BE2C (cell line): Measurements from ENCODE around the gene CBLB.
"Not testable (repeated sequence)": the region's sequence is repeated elsewhere in the genome, so short reads cannot be mapped to it uniquely, and the experiment has no call there.

ENCODE experiments used
- DNase-seq: peaks from one replicate; pipeline ENCODE4 v3.0.0-alpha.2; 2020
- H3K27me3 ChIP-seq: fragments of 250-450 bp; sonication (Bioruptor Pico); 2 replicates; pipeline ENCODE4 v1.5.1; 2020; ENCODE audit warnings: mild to moderate bottlenecking
- H3K36me3 ChIP-seq: fragments of 250-450 bp; sonication (Bioruptor Pico); 2 replicates; pipeline ENCODE4 v1.5.1; 2020; ENCODE audit warnings: mild to moderate bottlenecking
- H3K4me1 ChIP-seq: fragments of 250-450 bp; sonication (Bioruptor Pico); 2 replicates; pipeline ENCODE4 v1.5.1; 2020
- H3K4me3 ChIP-seq: 2 replicates; pipeline ENCODE4 v1.5.1; 2011; ENCODE audit warnings: low read depth, low read length
- H3K9me3 ChIP-seq: fragments of 250-450 bp; sonication (Bioruptor Pico); 2 replicates; pipeline ENCODE4 v1.5.1; 2020
- CTCF ChIP-seq: IDR thresholded peaks from 2 replicates; pipeline ENCODE4 v1.5.1; 2012; ENCODE audit warnings: mild to moderate bottlenecking, low read depth, low read length

Gene CBLB

GRCh38 chr3:105730801-105731354 is 137.9 kb downstream of the CBLB start:
- Histone ChIP-seq H3K9me3 (no peaks in the 10 kb centered on the region), H3K27me3 (no peaks in the 10 kb centered on the region), H3K4me1 (peaks cover 5% of the 10 kb centered on the region; the same call in 1 of the 2 replicates), H3K4me3 (no peak overlapping the region), H3K36me3 (peaks cover 18% of the 10 kb centered on the region)
- no peak for DNase-seq
- TF ChIP-seq CTCF, result no peak

- H3K4me1 ChIP-seq, result peaks cover 5% of the 10 kb centered on the region; the same call in 1 of the 2 replicates
- H3K9me3 ChIP-seq, result no peaks in the 10 kb centered on the region
- H3K36me3 ChIP-seq, result peaks cover 18% of the 10 kb centered on the region
- no peaks in the 10 kb centered on the region for H3K27me3 ChIP-seq
- no peak overlapping the region for H3K4me3 ChIP-seq
- TF ChIP-seq CTCF, result no peak
- no peak for DNase-seq
Observed at GRCh38 chr3:105729667-105730066, 139.1 kb downstream of the CBLB start.

GRCh38 chr3:105728771-105729312 is 140.0 kb downstream of the CBLB start:
- Histone ChIP-seq H3K9me3 (no peaks in the 10 kb centered on the region), H3K4me3 (no peak overlapping the region), H3K4me1 (peaks cover 5% of the 10 kb centered on the region; the same call in 1 of the 2 replicates), H3K27me3 (no peaks in the 10 kb centered on the region), H3K36me3 (peaks cover 18% of the 10 kb centered on the region)
- no peak for TF ChIP-seq CTCF
- no peak for DNase-seq

- H3K27me3 ChIP-seq, H3K4me1 ChIP-seq, DNase-seq, H3K4me3 ChIP-seq, H3K9me3 ChIP-seq: not testable (repeated sequence)
- peaks cover 18% of the 10 kb centered on the region for H3K36me3 ChIP-seq
Observed at GRCh38 chr3:105727036-105727435, 141.8 kb downstream of the CBLB start.

- Histone ChIP-seq H3K36me3 (peaks cover 36% of the 10 kb centered on the region), H3K4me3 (no peak overlapping the region), H3K27me3 (no peaks in the 10 kb centered on the region), H3K4me1 (no peaks in the 10 kb centered on the region), H3K9me3 (no peaks in the 10 kb centered on the region)
- no peak for DNase-seq
- no peak for TF ChIP-seq CTCF
Observed at GRCh38 chr3:105722943-105723556, 145.8 kb downstream of the CBLB start.

GRCh38 chr3:105719791-105720190 is 149.0 kb downstream of the CBLB start:
- no peak for DNase-seq
- Histone ChIP-seq H3K27me3 (no peaks in the 10 kb centered on the region), H3K4me1 (peaks cover 12% of the 10 kb centered on the region; the same call in 1 of the 2 replicates), H3K36me3 (peaks cover 26% of the 10 kb centered on the region), H3K4me3 (no peak overlapping the region), H3K9me3 (no peaks in the 10 kb centered on the region)
- TF ChIP-seq CTCF, result no peak
